Brain microvascular endothelial cell (primary cell): ENCODE data around the gene GOLPH3.
"Not testable (repeated sequence)": the region's sequence is repeated elsewhere in the genome, so short reads cannot be mapped to it uniquely, and the experiment has no call there.

Source experiments
- DNase-seq: peaks from one replicate; pipeline ENCODE4 v3.0.0-alpha.2; 2020
- H3K27ac ChIP-seq: fragments of 250-450 bp; sonication (Bioruptor Pico); 2 replicates; pipeline ENCODE4 v1.5.1; 2020; ENCODE audit warnings: mild to moderate bottlenecking, moderate library complexity
- H3K27me3 ChIP-seq: fragments of 250-450 bp; sonication (Bioruptor Pico); replicated peaks from 2 replicates; pipeline ENCODE4 v1.5.1; 2020; ENCODE audit warnings: mild to moderate bottlenecking
- H3K36me3 ChIP-seq: fragments of 250-450 bp; sonication (Bioruptor Pico); replicated peaks from 2 replicates; pipeline ENCODE4 v1.5.1; 2020; ENCODE audit warnings: mild to moderate bottlenecking
- H3K4me3 ChIP-seq: 2 replicates; pipeline ENCODE4 v1.5.1; 2011; ENCODE audit warnings: low read depth, mild to moderate bottlenecking, control low read depth, low read length, moderate library complexity
- in situ Hi-C: cut with HindIII; loops from 2 replicates; pipeline ENCODE4 v1.10.0; 2017; ENCODE audit warnings: low sequenced_read_pairs, low pct_ligation_motif_present
- TF ChIP-seq, protein P1 (sequence below): IDR thresholded peaks from 2 replicates; pipeline ENCODE4 v1.5.1; 2011; ENCODE audit warnings: low read depth, mild to moderate bottlenecking, moderate library complexity, low read length, control low read depth, inconsistent platforms; ENCODE audit errors: missing control alignments

GOLPH3 gene

DNA sequence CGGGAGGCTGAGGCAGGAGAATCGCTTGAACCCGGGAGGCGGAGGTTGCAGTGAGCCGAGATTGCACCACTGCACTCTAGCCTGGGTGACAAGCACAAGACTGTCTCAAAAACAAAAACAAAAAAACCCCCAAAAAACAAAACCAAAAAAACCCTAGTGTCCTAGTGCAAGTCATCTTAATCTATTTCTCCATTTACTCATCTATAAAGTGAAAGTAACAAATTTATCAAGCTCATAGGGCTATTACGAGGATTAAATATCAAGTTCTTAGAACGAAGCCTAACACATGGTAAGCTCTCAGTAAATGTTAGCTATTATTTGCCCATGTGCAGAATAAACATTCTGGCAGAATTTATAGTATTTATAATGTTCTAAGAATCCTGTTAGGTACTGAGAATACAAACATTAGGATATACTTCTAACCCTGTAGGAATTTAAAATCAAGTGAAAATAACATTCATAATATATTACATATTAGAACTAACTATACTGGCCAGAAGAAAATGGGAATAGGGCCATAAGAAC, 45.0 kb downstream of the GOLPH3 start:
- DNase-seq, result no peak
- Histone ChIP-seq H3K27ac (no peak overlapping the region), H3K27me3 (no peaks in the 10 kb centered on the region), H3K36me3 (peaks cover 19% of the 10 kb centered on the region), H3K4me3 (no peak overlapping the region)
- in situ Hi-C loops, result no loop called here
- TF ChIP-seq, protein P1, sequence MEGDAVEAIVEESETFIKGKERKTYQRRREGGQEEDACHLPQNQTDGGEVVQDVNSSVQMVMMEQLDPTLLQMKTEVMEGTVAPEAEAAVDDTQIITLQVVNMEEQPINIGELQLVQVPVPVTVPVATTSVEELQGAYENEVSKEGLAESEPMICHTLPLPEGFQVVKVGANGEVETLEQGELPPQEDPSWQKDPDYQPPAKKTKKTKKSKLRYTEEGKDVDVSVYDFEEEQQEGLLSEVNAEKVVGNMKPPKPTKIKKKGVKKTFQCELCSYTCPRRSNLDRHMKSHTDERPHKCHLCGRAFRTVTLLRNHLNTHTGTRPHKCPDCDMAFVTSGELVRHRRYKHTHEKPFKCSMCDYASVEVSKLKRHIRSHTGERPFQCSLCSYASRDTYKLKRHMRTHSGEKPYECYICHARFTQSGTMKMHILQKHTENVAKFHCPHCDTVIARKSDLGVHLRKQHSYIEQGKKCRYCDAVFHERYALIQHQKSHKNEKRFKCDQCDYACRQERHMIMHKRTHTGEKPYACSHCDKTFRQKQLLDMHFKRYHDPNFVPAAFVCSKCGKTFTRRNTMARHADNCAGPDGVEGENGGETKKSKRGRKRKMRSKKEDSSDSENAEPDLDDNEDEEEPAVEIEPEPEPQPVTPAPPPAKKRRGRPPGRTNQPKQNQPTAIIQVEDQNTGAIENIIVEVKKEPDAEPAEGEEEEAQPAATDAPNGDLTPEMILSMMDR, result no peak

DNA sequence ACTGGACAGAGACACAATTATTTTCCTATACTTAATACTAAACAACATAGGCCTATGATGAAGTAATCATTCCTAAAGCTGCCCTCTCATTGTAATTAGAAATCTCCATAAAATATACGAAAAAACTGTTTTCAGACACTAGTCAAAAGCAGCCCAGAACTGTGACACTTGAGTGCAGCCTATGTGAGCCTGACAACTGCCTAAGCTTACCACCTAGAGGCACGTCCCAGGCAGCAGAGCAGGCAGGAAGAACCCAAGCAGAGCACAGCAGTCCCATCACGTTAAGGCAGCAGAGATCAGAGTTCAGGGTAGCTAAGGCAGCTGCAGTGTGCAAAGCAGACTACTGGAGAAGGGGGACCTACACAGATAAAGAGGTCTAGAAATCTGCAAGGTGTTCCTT, 46.4 kb downstream of the GOLPH3 start:
- TF ChIP-seq, protein P1, result no peak
- no peak for DNase-seq
- H3K27me3 ChIP-seq, result no peaks in the 10 kb centered on the region
- in situ Hi-C loops, result no loop called here
- H3K27ac ChIP-seq, result no peak overlapping the region
- no peak overlapping the region for H3K4me3 ChIP-seq
- peaks cover 23% of the 10 kb centered on the region for H3K36me3 ChIP-seq

DNA sequence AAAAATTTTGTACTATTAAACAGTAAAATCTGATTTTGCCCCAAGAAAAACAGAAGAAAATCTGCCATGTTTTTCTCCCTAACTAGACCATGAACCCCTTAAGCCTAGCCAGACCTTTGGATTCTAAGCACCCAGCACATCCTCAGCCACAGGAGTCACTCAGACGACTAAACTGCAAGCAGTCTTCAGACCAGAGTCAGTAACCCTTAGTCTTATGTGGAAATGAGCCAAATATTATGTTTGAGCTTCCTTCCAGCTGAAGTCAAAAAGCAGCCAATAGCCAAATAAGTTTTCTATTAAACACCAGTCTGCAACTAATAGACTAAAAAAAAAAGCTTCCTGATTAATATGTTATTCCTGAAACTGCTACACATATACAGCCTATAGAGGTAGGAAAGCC, 47.4 kb downstream of the GOLPH3 start:
- H3K4me3 ChIP-seq, result no peak overlapping the region
- TF ChIP-seq, protein P1, result no peak

DNA sequence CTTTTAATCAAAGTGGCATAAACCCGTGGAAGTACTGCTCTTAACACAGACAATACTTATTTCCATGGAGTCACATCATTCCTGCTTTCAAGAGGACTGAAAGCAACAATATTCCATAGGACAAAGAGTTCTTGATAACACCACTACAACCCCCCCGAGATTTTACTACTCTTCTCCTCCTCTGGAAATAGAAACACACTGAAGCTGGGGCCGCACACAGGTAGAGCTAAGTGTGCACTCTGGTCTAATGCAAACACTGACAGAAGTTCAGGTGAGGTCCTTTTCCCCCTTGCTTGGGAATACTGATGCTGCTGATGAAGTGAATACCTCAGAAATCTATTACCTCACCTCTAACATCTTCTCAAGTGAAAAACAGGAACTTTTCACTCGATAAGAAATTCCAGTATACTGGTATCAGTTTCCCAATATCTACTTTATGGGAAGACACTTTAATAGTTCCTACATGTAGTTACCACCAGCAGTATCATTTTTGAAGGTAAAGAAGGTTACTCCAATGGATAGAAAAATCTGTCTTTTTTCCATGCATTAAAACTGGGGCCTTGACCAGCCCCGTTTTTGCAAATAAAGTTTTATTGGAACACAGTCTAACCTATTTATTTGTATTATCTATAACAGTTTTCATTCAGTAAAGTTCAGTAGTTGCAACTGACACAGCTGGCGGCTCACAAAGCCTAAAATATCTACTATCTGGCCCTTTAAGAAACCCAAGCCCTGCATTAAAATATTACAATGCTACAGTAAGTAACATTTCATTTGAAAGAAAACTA, 50.0 kb downstream of the GOLPH3 start:
- no peak overlapping the region for H3K27ac ChIP-seq
- peaks cover 38% of the 10 kb centered on the region for H3K36me3 ChIP-seq
- in situ Hi-C loops, result no loop called here
- no peak for DNase-seq
- H3K4me3 ChIP-seq, result no peak overlapping the region
- TF ChIP-seq, protein P1, result no peak
- no peaks in the 10 kb centered on the region for H3K27me3 ChIP-seq

More for the DNA sequence above, 47.4 kb downstream of the GOLPH3 start:
- Histone ChIP-seq H3K27ac (no peak overlapping the region), H3K27me3 (no peaks in the 10 kb centered on the region), H3K36me3 (peaks cover 26% of the 10 kb centered on the region)
- in situ Hi-C loops, result no loop called here
- no peak for DNase-seq

DNA sequence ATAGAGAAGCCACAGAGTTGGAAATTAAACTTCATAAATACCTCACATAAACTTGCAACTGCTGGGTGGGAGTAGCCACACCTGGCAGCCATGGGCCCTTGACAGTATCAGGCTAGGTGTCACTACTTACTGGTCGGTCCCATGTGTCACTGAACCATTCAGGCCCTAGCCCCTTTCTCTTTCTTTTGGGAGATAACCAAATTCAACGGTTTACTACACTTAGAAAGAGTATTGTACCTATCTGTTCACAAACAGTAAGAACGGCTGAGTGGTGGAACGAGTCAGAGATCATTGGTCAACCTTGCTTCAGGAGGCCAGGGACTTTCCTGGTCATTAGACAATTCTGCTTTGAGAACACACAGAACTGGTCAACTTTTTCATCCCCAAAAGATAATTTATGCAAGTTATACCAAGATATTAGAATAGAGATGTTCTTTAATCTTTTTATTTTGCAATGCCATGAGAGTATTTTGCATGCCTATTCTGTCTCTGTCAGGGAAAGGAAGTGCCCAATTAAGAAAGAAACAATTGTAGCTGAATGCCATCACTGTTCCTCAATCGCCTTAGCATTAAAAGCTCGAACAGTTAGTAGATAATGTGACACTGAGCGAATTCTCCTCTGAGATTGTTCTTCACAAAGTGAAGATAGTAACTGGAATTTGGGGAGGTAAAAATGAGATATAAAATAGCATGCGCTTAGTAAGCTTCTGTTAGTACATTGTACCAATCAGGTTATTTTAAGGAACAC, 50.9 kb downstream of the GOLPH3 start:
- Histone ChIP-seq H3K27me3 (no peaks in the 10 kb centered on the region), H3K4me3 (no peak overlapping the region), H3K27ac (no peak overlapping the region), H3K36me3 (peaks cover 39% of the 10 kb centered on the region)
- DNase-seq, result no peak
- TF ChIP-seq, protein P1, result no peak
- in situ Hi-C loops, result no loop called here

DNA sequence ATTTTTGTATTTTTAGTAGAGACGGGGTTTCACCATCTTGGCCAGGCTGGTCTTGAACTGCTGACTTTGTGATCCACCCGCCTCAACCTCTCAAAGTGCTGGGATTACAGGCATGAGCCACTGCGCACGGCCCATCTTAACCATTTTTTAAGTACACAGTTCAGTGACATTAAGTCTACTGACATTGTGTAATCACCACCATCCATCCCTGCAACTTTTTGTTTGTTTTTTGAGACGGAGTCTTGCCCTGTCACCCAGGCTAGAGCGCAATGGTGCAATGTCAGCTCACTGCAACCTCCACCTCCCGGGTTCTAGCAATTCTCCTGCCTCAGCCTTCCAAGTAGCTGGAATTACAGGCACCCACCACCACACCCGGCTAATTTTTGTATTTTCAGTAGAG, 55.2 kb downstream of the GOLPH3 start:
- H3K27me3 ChIP-seq, H3K27ac ChIP-seq, DNase-seq, in situ Hi-C loops, H3K4me3 ChIP-seq: not testable (repeated sequence)
- peaks cover 21% of the 10 kb centered on the region for H3K36me3 ChIP-seq
